ENCODE measurements around the gene MYOZ1.
"Not testable (repeated sequence)": the region's sequence is repeated elsewhere in the genome, so short reads cannot be mapped to it uniquely, and the experiment has no call there.

GRCh38 chr10:73617143-73617542 is 24.1 kb downstream of the MYOZ1 start:
- TF ChIP-seq CTCF, POLR2A, POLR2AphosphoS5 (IDR thresholded peaks at IDR 0.05): not testable (repeated sequence)
